ENCODE measurements around the gene ELOB.
A peak's percentile ranks its signal among the peaks of the same experiment; 100 is the strongest.

Gene ELOB

DNA sequence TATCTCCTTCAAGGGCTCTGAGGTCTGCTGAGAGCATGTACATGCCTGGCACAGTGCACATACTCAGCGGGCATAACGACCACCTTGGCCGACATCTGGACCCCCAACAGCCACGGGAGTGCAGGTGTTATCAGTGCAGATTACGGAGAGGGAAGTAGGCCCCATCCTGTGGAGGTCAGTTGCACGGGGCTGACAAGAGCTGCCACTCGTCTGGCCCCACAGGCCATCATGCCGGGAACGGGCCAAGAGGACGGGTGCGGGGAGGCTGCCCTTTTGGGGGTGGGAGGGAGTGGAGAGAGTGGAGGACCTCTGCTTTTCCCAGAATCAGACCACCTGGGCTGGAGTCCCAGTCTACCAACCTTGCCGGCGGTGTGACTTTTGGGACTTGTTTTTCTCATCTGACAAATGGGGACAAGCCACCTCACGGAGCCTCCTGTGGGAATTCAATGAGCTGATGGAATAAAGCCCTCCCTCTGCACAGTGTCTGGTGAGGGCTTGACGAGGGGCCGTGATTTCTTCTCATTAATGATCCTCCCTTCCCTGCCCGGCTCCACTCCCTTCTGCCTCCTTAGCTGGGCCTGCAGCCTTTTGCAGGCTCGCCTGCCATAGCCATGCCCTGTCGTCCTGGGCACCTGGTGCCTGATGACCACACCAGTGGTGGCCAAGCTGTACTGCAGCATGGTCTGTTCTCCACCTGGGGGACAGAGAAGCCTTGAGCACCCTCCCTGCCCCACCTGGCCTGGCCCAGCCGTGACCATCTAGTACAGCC lies 5.7 kb upstream of the ELOB start:
- no peaks in the 10 kb centered on the region for H3K9me3 ChIP-seq (ENCODE audit: control extremely low read depth in 1 of 5, control insufficient read depth in 4 of 5, insufficient read depth in 2 of 5, low read depth in 1 of 5, low read length in 4 of 5)
- no peak overlapping the region for H3K4me3 ChIP-seq (ENCODE audit: control insufficient read depth in 1 of 7, extremely low read depth in 1 of 7, insufficient read depth in 4 of 7, low read depth in 2 of 7, low read length in 6 of 7)
- H3K4me1 ChIP-seq (ENCODE audit: control extremely low read depth in 1 of 4, control insufficient read depth in 4 of 4, insufficient read depth in 4 of 4, low read length in 3 of 4): peaks cover 0 to 30% (median 21%) of the 10 kb centered on the region in 4 experiments
- CTCF ChIA-PET: interaction anchor here (0.9 kb wide), 1 partner anchor 9 kb away, joined by 3 read pairs; no protein-coding TSS in a partner anchor
- no peak overlapping the region for H3K27ac ChIP-seq (ENCODE audit: insufficient read depth in 1 of 2, low read depth in 1 of 2, low read length in 2 of 2, poor library complexity in 1 of 2, severe bottlenecking in 2 of 2)
- H3K27me3 ChIP-seq (replicated peaks in 2 of 5; ENCODE audit: control insufficient read depth in 4 of 5, insufficient read depth in 5 of 5, low read length in 4 of 5): peaks cover 0 to 35% (median 16%) of the 10 kb centered on the region in 5 experiments
- DNase-seq: no peak
- POLR2A ChIA-PET: interaction anchor here (0.6 kb wide), 1 partner anchor 30 kb away, joined by 5 read pairs; no protein-coding TSS in a partner anchor
- H3K36me3 ChIP-seq (ENCODE audit: control insufficient read depth in 4 of 4, insufficient read depth in 4 of 4, low read length in 3 of 4): peaks cover 0 to 4% (median 0%) of the 10 kb centered on the region in 4 experiments
- WGBS (ENCODE audit: insufficient coverage): 79% methylated on average over 19 of the region's 20 CpGs

DNA sequence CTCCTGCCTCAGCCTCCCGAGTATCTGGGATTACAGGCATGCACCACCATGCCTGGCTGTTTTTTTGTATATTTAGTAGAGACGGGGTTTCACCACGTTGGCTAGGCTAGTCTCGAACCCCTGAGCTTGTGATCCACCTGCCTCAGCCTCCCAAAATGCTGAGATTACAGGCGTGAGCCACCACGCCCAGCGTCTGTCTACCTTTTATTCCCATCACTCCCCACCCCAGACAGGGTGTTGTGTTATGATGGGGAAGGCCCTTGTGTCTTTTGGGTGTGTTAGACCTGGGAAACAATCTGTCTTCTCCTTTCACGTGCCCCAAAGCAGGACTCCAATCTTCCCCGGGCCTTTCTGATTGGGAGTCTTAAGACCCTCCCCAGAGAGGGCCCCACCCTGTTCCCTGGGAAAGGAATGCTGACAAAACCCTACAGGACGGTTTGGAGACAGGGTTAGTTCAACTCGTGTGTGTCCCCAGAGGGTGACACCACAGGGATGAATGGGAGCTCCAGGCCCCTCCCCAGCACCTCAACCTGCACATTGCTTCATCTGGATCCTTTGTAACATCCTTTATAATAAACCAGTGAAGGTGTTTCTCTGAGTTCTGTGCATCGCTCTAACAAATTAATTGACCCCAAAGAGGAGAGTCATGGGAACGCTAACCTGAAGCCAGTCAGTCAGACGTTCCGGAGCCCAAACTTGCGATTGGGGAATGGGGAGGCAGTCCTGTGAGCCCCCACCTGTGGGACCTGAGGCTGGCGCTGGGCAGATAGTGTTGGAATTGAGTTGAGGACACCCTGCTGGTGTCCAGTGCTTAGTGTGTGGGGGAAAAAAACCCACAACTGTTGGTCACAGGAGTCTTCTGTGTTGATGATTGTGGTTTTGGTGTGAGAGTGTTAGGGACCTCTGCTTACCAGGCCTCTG lies 3.2 kb upstream of the ELOB start:
- H3K27ac ChIP-seq (ENCODE audit: insufficient read depth in 1 of 2, low read depth in 1 of 2, low read length in 2 of 2, poor library complexity in 1 of 2, severe bottlenecking in 2 of 2): no peak overlapping the region
- DNase-seq: no peak
- CTCF ChIA-PET: no interaction called here
- H3K4me1 ChIP-seq (ENCODE audit: control extremely low read depth in 1 of 4, control insufficient read depth in 4 of 4, insufficient read depth in 4 of 4, low read length in 3 of 4): peaks cover 0 to 34% (median 31%) of the 10 kb centered on the region in 4 experiments
- H3K4me3 ChIP-seq (ENCODE audit: control insufficient read depth in 1 of 7, extremely low read depth in 1 of 7, insufficient read depth in 4 of 7, low read depth in 2 of 7, low read length in 6 of 7): no peak overlapping the region
- POLR2A ChIA-PET: no interaction called here
- no peaks in the 10 kb centered on the region for H3K9me3 ChIP-seq (ENCODE audit: control extremely low read depth in 1 of 5, control insufficient read depth in 4 of 5, insufficient read depth in 2 of 5, low read depth in 1 of 5, low read length in 4 of 5)
- H3K36me3 ChIP-seq (ENCODE audit: control insufficient read depth in 4 of 4, insufficient read depth in 4 of 4, low read length in 3 of 4): peaks cover 0 to 8% (median under 1%) of the 10 kb centered on the region in 4 experiments
- 97% methylated on average over 7 of the region's 17 CpGs for WGBS (ENCODE audit: insufficient coverage)
- peaks cover 0 to 12% (median 4%) of the 10 kb centered on the region in 5 experiments for H3K27me3 ChIP-seq (replicated peaks in 2 of 5; ENCODE audit: control insufficient read depth in 4 of 5, insufficient read depth in 5 of 5, low read length in 4 of 5)

DNA sequence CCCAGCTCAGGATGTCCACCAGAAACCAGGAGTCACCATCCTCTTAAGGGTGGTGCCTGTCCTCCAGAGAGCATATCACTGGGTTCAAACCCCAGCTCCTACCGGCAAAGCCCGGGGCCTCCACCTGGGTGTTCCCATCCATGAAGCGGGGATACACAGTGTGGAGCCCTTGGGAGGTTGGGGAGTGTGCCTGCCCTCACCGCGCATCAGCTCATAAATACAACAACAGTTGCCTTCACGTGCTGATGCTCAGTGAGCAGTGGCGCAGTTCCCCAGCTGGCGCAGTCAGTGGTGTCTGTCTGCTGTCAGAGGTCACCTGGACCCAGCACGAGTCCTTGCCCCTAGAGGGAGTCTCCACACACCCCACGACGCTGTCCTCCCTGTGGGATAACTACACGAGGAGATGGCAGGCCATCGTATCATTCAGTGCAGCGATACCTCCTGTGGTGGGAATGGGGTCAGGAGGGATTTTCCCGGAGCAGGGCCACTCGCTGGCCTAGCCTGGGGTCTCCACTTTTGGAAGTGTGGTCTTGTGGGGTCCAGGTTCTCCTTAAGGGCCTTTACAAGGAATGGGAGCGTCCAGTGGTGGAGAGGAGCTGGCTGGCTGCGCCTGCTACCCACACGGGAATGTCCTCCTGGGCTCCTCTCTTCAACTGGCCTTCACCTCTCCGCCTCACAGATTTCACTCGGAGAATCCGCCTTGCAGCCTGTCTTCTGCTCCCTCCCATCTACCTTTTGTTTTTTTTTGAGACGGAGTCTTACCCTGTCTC lies 2.3 kb upstream of the ELOB start:
- no peak for DNase-seq
- Histone ChIP-seq H3K4me1 (ENCODE audit: control extremely low read depth in 1 of 4, control insufficient read depth in 4 of 4, insufficient read depth in 4 of 4, low read length in 3 of 4) (peaks cover 0 to 29% (median 27%) of the 10 kb centered on the region in 4 experiments), H3K27me3 (replicated peaks in 2 of 5; ENCODE audit: control insufficient read depth in 4 of 5, insufficient read depth in 5 of 5, low read length in 4 of 5) (peaks cover 0 to 4% (median 0%) of the 10 kb centered on the region in 5 experiments), H3K4me3 (ENCODE audit: control insufficient read depth in 1 of 7, extremely low read depth in 1 of 7, insufficient read depth in 4 of 7, low read depth in 2 of 7, low read length in 6 of 7) (no peak overlapping the region), H3K36me3 (ENCODE audit: control insufficient read depth in 4 of 4, insufficient read depth in 4 of 4, low read length in 3 of 4) (peaks cover 0 to 18% (median 6%) of the 10 kb centered on the region in 4 experiments), H3K9me3 (ENCODE audit: control extremely low read depth in 1 of 5, control insufficient read depth in 4 of 5, insufficient read depth in 2 of 5, low read depth in 1 of 5, low read length in 4 of 5) (no peaks in the 10 kb centered on the region), H3K27ac (ENCODE audit: insufficient read depth in 1 of 2, low read depth in 1 of 2, low read length in 2 of 2, poor library complexity in 1 of 2, severe bottlenecking in 2 of 2) (no peak overlapping the region)
- WGBS (ENCODE audit: insufficient coverage): 97% methylated on average over 17 of the region's 23 CpGs
- ChIA-PET CTCF (interaction anchor here (1.2 to 1.9 kb wide), 2 partner anchors 59 to 89 kb away, joined by 6 to 7 read pairs; no protein-coding TSS in a partner anchor), POLR2A (interaction anchor here (0.6 kb wide), 1 partner anchor 847 kb away, joined by 3 read pairs; no protein-coding TSS in a partner anchor)

DNA sequence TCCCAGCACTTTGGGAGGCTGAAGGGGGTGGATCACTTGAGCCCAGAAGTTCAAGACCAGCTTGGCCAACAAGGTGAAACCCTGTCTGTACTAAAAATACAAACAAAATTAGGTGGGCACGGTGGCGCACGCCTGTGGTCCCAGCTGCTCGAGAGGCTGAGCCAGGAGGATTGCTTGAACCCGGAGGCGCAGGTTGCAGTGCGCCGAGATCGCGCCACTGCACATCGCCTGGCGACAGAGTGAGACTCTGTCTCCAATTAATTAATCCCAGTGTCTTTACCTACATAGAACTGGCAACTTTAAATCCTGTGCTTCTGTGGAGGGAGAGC lies 1.5 kb upstream of the ELOB start:
- Histone ChIP-seq H3K36me3 (ENCODE audit: control insufficient read depth in 4 of 4, insufficient read depth in 4 of 4, low read length in 3 of 4) (peaks cover 2 to 24% (median 10%) of the 10 kb centered on the region in 4 experiments), H3K27me3 (replicated peaks in 2 of 5; ENCODE audit: control insufficient read depth in 4 of 5, insufficient read depth in 5 of 5, low read length in 4 of 5) (no peaks in the 10 kb centered on the region), H3K4me3 (ENCODE audit: control insufficient read depth in 1 of 7, extremely low read depth in 1 of 7, insufficient read depth in 4 of 7, low read depth in 2 of 7, low read length in 6 of 7) (peak overlapping the region in 5 of 7 experiments; percentile 76 to 97 (median 96)), H3K9me3 (ENCODE audit: control extremely low read depth in 1 of 5, control insufficient read depth in 4 of 5, insufficient read depth in 2 of 5, low read depth in 1 of 5, low read length in 4 of 5) (no peaks in the 10 kb centered on the region), H3K27ac (ENCODE audit: insufficient read depth in 1 of 2, low read depth in 1 of 2, low read length in 2 of 2, poor library complexity in 1 of 2, severe bottlenecking in 2 of 2) (peak overlapping the region in 1 of 2 experiments; percentile 99), H3K4me1 (ENCODE audit: control extremely low read depth in 1 of 4, control insufficient read depth in 4 of 4, insufficient read depth in 4 of 4, low read length in 3 of 4) (peaks cover 0 to 29% (median 27%) of the 10 kb centered on the region in 4 experiments)
- CTCF ChIA-PET: interaction anchor here (1.2 to 1.9 kb wide), 2 partner anchors 60 to 90 kb away, joined by 6 to 7 read pairs; no protein-coding TSS in a partner anchor
- 97% methylated on average over 12 of the region's 12 CpGs for whole genome bisulfite sequencing (ENCODE audit: insufficient coverage)
- no peak for DNase-seq
- POLR2A ChIA-PET: interaction anchor here (1.8 kb wide), 1 partner anchor 26 kb away, joined by 5 read pairs; the partner anchor contains the start of gene SRRM2

DNA sequence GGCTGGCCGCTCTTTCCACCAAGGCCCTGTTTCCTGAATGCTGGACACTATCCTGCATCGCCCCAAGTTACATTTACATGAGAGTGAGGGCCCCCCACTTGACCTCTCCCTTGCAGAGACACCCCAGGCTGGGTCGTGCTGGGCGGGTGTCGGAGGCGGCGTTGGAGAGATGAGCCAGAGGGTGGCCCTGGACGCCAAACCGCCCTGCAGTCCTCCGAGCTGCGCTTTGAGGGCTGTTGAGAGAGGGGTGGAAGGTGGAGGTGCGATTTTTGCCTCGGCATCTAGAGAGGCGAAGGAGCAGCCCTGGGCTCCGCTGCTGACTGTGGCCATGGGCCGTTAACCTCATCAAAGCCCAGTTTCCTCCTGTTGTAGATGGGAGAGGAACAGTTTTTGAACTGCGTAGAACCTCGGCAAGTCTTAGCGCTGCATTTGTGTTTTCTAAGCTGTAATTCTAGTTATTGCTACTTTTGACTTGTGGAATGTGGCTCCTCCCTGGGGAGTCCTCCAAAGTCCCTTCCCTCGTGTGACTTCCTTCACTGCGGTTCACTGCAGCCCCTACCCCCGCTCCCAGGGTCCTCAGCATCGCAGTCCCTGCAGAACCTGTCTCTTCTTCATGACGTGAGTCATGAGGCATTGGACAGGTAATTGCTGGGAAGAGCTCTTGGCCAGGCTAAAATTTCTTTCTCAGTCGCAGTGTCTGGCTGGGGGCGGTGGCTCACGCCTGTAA lies 986 bp upstream of the ELOB start:
- peaks cover 6 to 29% (median 15%) of the 10 kb centered on the region in 4 experiments for H3K36me3 ChIP-seq (ENCODE audit: control insufficient read depth in 4 of 4, insufficient read depth in 4 of 4, low read length in 3 of 4)
- CTCF ChIA-PET: interaction anchor here (1.2 to 1.9 kb wide), 2 partner anchors 60 to 90 kb away, joined by 6 to 7 read pairs; no protein-coding TSS in a partner anchor
- WGBS (ENCODE audit: insufficient coverage): 10% methylated on average over 21 of the region's 27 CpGs
- peak overlapping the region; percentile 76 to 97 (median 96) for H3K4me3 ChIP-seq (ENCODE audit: control insufficient read depth in 1 of 7, extremely low read depth in 1 of 7, insufficient read depth in 4 of 7, low read depth in 2 of 7, low read length in 6 of 7)
- no peaks in the 10 kb centered on the region for H3K9me3 ChIP-seq (ENCODE audit: control extremely low read depth in 1 of 5, control insufficient read depth in 4 of 5, insufficient read depth in 2 of 5, low read depth in 1 of 5, low read length in 4 of 5)
- peak in 1 of 3 donors; percentile 29 for DNase-seq
- POLR2A ChIA-PET: interaction anchor here (1.0 to 1.8 kb wide), 2 partner anchors 23 to 25 kb away, joined by 3 to 5 read pairs; partner anchors contain the start of gene SRRM2
- peak overlapping the region; percentile 97 to 99 for H3K27ac ChIP-seq (ENCODE audit: insufficient read depth in 1 of 2, low read depth in 1 of 2, low read length in 2 of 2, poor library complexity in 1 of 2, severe bottlenecking in 2 of 2)
- H3K4me1 ChIP-seq (ENCODE audit: control extremely low read depth in 1 of 4, control insufficient read depth in 4 of 4, insufficient read depth in 4 of 4, low read length in 3 of 4): peaks cover 0 to 29% (median 27%) of the 10 kb centered on the region in 4 experiments
- no peaks in the 10 kb centered on the region for H3K27me3 ChIP-seq (replicated peaks in 2 of 5; ENCODE audit: control insufficient read depth in 4 of 5, insufficient read depth in 5 of 5, low read length in 4 of 5)

All from common myeloid progenitor, CD34-positive (primary cell).